Endometrial microvascular endothelial cells (primary cell): ENCODE measurements around the gene FBXW4. TPM values are rescaled to one million over a fixed set of nuclear protein-coding genes. Genes with fewer than 3 reads are reported as not detected.
"Not testable (repeated sequence)": the region's sequence is repeated elsewhere in the genome, so short reads cannot be mapped to it uniquely, and the experiment has no call there.

Experiments
- in situ Hi-C: cut with HindIII; loops from 2 replicates; pipeline ENCODE4 v1.10.0; 2017; ENCODE audit warnings: low sequenced_read_pairs, low pct_unique_long_range_greater_than_20kb; ENCODE audit errors: inconsistent ontology term
- total RNA-seq: library from RNA; depleted of rRNA; stranded (reverse); fragments of >200 nt; gene quantifications from one replicate; pipeline ENCODE4 v1.2.3, GENCODE V29; 2015; ENCODE audit errors: inconsistent ontology term

FBXW4 gene
- total RNA-seq, 1 donor from 2014 or later, result 13.9 TPM

DNA sequence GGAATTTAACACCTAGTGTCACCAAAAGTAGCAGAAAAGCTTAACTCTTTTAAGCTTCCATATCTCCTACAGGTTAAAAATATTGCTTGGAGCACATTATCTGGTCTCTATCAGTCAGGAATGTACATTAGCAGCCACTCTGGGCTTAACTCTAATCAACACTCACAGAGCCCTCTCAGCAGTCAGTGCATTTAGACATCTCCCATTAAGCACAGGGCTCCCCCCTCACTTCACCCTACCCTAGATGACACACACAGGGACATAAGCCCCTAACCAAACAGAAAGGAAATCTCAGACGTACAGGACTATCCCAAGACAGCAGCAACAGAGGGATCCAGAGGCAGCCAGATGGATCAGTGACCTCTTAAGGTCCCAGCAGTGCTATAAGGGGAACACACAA, 26.4 kb downstream of the FBXW4 start:
- in situ Hi-C loops, result no loop called here

DNA sequence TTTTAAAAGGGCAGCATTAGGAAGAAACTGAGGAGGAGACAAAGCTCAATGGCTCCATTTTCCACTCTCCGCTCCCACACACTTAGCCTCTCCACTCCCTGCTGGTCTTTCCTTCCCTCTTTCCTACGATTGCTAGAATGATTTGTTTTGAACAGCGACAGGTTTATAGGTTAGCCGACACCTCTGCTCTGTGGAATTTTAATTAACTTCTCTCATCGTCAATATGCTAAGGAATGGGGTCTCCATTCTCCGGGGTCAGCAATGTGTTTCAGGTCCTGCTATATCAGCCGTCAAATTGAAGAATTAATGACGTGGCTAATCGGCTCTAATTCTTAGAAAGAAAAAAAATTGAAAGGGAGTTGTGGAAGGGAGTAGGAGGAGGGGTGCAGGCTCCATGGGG, 28.9 kb downstream of the FBXW4 start:
- in situ Hi-C loops, result no loop called here

DNA sequence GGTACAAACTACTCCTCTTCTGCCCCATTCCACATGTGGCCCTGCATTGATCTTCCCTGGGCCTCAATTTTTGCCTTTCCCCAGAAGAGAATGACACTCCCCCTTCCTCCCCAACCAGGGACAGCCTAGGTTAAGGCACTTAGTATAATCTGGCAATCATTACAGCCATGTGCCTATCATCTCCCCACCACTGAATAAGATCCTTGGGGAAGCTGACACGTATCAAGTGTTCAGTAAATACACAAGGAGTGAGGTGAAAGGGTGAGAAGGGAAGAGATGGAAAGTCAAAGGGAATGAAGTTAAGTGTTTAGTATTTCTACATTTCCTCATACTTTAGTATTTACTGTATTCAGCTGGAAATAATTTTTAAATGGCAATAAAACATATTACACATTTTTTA, 31.9 kb downstream of the FBXW4 start:
- in situ Hi-C loops, result no loop called here

DNA sequence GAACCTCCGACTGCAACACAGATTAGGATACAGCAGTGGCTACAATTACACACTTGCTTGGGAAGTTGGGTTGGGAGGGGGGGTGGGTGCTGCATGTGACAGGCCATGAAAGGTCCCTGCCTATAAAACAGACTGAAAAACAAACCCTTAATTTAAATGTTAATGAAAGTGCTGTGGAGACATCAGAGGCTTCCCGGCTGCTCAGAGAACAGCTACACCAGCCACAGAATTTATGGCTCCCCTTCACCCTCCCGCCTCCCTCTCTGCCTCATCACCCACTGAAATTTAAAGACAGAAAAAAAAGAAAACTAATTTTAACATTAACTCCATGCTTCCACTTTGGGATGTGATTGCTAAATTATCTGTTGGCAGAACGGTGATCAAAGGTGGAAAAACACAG, 34.7 kb downstream of the FBXW4 start:
- in situ Hi-C loops, result no loop called here

DNA sequence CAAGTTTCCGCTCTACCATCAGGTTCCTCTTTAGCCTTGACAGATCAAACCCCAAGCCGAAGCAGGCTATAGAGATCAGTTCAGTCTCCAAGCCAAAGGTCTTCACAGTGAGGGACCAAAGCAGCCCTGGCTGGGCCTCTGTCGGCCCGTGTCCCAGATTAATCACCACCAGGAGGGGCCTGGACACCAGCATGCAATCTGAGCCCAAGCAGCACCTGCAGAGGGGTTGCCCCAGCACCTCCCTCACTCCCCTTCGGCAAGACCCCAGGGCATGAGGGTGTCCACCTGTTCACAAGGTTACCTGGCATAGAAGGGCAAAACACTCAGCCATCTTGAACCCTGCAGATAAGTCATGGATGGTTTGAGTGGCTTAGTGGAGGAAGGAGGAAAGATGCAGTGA, 36.0 kb downstream of the FBXW4 start:
- in situ Hi-C loops, result no loop called here

DNA sequence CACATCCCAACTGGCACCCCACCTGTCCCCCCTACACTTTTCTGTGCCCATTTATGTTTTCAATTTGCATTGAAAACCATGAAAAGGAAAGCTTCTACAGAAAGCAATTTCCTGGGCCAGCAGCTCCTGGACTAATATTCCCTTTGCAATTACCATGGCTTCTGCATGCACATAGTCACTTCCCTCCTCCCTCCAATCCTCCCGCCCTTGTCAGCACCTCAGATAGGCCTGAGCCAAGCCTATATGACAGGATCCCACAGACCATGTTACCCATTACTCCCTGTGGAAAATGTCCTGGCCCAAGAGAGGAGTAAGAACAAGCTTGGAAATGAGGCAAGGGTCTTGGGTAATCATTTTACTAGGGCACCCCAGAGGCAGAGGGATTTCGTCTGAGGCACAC, 38.1 kb downstream of the FBXW4 start:
- in situ Hi-C loops, result no loop called here

DNA sequence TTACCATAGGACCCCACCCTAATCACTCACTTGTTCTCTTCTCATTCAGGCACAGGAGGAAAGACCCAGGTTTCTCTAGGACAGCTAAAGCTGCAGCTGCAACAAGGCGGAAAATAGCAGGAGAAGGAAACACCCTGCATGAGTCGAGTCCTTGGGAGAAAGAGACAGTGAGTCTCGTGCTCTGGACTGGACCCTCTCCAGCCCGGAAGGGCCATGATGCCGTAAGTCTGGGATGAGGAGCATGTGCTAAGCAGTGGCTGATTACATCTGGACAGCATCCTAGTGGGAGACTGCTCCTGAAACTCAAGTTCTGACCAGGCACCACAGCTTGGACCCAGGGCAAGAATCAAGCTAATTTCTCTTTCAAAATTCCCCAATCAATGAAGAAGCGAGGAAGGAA, 39.4 kb downstream of the FBXW4 start:
- in situ Hi-C loops, result no loop called here

DNA sequence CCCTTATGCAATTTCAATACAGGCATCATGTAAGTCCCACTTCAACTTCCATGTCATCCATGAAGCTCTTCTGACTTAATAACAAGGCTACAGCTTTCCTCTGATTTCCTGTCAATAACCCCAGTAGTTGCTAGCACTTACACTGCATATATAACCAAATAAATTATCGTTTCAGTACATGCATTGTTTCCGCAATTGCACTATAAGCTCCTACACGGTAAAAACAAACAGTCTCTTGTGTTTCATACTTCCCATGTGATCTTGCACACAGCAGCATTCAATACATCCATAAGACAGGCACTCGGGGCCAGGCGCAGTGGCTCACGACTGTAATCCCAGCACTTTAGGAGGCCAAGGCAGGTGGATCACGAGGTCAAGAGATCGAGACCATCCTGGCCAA, 41.4 kb downstream of the FBXW4 start:
- in situ Hi-C loops, result no loop called here

DNA sequence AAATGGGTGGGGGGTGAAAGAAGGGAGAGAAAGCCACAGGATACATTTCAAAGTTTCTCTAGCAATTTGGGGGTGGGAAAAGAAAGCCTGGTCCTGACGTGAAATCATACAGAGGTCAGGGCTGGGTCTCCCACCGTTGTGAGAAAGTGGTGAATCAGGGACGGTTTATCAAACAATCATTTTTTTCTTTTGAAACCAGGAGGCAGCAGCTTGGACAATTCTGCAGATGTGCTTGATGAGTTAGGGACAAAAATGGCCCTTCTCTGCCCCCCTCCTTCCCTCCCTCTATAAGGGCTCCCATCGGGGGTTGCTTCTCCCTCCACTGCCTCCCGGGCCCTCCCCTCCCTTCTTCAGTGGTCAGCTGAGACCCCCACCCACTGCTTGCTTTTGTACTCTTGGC, 43.6 kb downstream of the FBXW4 start:
- in situ Hi-C loops, result no loop called here

DNA sequence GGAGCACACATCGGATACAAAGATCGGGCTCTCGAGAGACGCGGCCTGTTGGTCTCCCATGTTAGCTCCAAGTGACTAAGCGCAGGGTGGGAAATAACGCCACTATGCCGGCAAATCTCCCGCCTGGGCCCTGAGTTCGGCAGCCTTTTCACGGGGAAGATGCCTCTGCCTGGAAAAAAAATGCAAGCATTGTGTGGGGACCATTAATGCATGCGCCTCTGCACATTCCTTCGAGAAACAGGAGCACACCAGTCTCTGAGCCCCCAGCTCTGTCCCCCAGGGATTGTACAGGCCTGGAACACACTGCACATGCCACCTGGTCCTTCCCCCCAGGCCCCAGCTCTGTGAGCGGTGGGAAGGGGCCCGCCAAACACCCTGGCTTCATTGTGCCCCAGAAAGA, 44.1 kb downstream of the FBXW4 start:
- in situ Hi-C loops, result no loop called here

DNA sequence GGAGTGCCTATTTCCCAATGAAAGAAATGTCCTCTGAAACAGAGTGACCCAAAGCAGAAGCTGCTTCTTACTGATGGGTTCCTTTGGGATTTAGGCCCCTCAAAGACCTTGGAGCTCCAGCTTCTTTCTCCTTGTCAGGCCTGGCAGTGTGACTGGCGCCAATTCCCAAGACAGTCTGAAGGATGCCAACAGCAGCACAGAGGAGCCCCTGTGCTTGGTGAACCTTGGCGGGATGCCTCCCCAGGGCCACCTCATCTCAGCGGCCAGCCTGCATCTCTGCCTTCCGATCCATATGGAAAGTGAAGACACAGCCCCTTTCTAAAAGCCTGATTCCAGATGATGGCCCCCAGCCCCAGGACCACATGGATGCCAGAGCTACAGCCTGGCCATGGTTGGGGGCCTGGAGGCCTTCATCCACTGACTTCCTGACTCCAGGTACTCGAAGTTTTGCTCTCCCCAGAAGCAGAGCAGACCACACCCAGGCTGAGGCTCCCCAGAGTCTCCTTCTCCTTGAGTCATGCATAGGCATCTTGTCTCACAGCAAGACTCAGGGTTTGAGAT, 45.4 kb downstream of the FBXW4 start:
- in situ Hi-C loops, result no loop called here

DNA sequence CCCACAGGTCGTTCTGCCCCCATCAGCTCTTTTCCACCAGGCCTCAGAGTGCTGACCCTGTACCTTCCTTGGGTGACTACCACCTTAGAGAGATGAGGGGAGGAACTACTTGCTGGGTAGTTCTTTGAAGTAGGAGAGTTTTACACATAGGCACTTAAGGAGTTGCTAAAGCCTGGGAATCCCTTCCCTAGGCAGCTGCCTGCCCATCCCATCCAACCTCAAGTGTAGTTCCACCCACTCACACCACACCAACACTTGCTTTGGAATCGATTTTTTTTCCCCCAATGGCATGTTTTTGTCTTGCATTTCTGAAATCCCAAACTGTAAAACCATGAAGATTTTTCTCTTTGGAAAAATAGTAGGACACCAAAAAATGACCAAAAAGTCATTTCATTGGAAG, 47.7 kb downstream of the FBXW4 start:
- in situ Hi-C loops, result no loop called here

DNA sequence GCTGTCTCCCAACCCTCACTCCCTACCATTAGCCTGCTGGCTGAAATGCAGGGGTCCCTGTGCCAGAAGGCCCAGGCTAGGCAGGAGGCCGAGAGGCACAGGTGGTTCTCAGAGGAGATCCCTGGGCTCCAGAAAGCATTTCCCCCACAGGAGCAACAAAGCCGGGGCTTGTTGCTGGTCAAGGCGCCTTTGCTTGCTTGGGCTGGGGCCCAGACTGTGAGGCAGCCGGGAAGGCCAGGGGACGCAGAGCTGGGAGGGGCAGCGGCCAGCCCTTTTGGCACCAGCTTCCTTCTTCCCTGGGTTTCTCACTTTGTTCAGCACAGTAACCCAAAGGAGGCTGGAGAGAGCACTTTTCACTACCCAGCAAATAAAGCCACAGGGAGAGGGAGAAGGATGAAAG, 48.6 kb downstream of the FBXW4 start:
- in situ Hi-C loops, result no loop called here

DNA sequence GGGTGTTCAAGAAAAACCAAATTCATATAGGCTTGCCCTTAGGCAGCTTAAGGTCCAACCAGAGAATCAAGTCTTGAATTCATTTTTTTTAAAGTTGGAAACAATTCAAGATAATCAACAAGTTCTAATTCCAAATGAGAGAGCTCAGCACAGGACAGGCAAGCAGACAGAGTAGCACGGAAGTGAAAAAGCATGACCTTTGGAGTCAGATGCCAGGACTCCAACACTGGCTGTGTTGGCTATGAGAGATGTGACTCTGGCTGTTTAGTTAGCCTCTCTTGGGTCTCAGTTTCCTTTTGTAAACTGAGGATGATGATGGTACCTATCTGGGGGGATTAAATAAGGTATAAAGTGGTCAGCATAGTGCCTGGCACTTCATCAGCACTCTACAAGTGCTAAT, 49.3 kb downstream of the FBXW4 start:
- in situ Hi-C loops, result no loop called here

DNA sequence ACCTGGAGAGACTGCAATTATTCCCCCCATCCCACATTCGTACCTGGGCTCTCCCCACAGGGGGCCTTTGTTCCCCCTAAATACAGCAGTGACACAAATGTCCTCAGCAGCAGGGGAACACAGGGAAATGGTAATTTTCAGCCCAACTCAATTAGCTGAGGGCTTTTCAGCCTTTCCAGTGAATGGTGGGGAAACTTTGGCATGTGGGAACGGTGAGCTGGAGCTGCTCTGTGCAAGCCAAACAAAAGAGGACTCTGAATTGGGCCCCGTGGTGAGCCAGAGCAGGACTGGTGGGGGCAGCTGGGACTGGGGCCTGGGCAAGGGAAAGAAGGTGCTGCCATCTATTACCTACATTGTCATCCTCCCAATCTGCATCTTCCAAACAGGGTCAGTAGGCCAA, 51.0 kb downstream of the FBXW4 start:
- in situ Hi-C loops, result no loop called here

DNA sequence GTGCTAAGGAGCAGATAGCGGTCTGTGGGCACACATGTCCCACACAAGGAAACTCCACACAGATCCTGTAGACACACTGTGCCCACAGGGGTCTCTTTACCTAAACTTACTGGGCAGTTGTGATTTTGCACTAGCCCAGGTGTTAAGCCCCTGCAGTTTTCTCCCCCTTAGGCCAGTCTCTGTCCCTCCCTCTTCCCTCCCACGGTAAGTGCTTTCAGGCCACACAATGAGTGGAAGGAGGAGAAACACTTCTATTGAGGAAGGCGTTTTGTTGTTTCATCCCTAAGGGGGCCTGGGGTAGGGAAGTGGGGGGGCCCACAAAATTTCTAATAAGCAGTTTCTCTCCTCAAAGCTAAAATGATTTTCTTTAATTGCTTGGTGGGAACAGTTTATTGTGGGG, 51.4 kb downstream of the FBXW4 start:
- in situ Hi-C loops, result no loop called here

DNA sequence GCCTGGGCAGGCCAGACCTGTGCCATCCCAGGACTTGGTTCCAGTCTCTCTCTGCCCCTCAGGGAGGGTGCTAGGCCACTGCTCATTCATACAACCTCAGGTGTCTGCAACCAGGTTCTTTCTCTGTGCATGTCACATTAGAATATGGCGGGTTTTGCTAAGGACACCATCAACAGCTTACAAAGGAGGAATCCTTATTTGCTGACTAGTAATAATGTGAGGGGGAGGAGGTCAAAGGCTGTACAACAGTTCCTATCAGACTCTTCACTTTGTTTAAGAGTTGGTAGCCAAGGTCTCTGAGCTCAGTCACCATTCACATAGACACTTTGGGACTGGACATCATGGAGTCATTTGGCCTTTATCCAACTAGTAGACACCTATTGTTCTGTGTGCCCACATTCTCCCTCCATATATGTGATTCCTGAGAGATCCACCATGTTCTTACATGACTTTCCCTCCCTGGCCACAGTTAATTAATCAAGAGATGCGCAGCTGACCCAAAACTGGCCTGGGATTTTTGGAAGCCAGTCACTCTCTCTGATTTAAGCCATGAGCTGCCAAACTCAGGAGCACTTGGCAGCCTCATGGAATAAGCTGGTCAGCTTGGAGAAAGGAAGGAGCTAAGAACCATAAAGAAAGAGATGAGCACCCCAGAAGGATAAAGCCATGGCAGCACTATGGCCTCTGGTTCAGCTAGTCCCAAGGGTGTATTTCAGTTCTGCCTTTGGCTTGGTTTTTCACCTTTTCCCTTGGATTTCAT, 55.6 kb downstream of the FBXW4 start:
- in situ Hi-C loops, result no loop called here

DNA sequence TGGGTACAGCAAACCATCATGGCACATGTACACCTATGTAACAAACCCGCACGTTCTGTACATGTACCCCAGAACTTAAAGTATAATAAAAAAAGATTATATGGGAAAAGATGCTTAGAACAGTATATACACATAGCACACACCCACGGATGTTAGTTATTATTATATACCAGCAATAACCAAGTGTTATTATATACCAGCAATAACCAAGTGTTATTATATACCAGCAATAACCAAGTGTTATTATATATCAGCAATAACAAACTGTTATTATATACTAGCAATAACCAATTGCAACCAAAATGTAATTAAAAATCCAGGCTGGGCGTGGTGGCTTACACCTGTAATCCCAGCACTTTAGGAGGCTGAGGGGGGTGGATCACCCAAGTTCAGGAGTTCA, 61.5 kb downstream of the FBXW4 start:
- in situ Hi-C loops, result not testable (repeated sequence)

DNA sequence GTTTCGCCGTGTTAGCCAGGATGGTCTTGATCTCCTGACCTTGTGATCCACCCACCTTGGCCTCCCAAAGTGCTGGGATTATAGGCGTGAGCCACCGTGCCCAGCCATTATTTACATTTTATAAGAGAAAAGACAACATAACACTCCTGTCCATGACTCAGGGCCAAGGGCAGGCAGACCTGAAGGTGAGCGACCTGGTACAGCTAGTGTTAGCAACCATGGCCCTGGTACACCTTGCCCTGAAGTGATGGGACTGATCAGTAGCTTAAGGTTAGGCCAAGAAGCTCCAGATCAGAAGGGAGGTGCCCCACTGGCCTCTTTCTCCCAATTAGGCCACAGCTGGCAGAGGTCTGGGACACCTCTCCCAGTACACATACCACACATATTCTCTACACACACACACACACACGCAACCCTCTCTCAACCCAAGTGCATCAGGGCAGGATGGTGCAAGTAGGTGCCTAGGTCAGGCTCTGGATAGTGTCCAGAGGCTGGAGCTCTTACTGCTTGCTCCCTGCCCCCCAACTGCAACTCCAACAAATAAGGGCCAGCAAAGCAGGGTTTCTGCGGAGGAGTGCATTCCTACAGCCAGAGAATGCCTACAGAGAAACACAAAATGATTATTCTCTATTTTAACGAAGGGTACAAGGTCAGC, 63.0 kb downstream of the FBXW4 start:
- in situ Hi-C loops, result no loop called here

DNA sequence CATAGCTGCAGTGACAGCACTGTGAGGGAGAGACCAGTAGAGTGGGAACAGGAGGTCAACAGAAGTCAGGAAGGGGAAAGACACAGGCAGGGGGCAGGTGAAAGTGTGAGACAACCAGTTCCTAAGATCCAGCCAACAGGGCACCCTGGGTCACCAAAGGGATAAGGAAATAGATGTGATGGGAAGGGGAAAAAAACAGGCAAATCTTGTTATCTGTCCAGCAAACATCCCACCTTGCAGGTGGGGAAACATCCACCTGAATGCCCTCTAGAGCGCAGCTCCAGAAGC, 64.4 kb downstream of the FBXW4 start:
- in situ Hi-C loops, result no loop called here
